ENCODE data around the gene GLYR1. TPM values are rescaled to one million over a fixed set of nuclear protein-coding genes. Genes with fewer than 3 reads are reported as not detected.

Gene GLYR1
- total RNA-seq, 1 experiment from 2014 or later: 30.6 TPM

DNA sequence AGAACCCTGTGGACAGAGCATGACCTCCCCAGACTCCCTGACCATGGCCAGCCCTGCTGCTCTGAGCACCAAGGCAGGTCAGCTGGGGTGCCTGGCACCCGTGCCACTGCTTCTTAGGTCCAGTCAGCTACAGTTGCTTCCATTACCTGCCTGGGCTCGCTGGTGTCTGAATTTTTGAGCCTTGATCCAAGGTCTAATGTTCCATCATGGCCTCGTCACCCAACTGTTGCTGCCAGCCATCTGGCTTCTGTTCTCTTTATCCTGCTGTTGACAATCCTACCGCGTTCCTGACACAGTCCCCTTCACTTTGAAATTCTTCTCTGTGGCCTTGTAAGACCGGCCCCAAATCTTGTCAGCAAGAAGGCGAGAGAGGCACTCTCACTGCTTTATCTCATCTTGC is 16.7 kb downstream of the GLYR1 start:
- Histone ChIP-seq H2AFZ (ENCODE audit: low read length) (no peak overlapping the region), H3K9me3 (ENCODE audit: low read length) (no peaks in the 10 kb centered on the region), H3K9ac (ENCODE audit: low read length) (no peak overlapping the region), H4K20me1 (ENCODE audit: low read length) (no peaks in the 10 kb centered on the region), H3K36me3 (ENCODE audit: low read depth, low read length) (peaks cover 22% of the 10 kb centered on the region; the same call in 1 of the 2 replicates), H3K27me3 (ENCODE audit: low read length) (no peaks in the 10 kb centered on the region), H3F3A (ENCODE audit: low read length, unreplicated experiment) (no peaks in the 10 kb centered on the region), H3K4me1 (ENCODE audit: insufficient read depth, low read length) (no peaks in the 10 kb centered on the region), H3K4me3 (ENCODE audit: low read length) (no peak overlapping the region), H3K27ac (ENCODE audit: low read length) (no peak overlapping the region), H3K79me2 (ENCODE audit: low read length) (0 out of 2 replicates have a peak, but pooled peaks cover 9% of the 10 kb centered on the region), H3K4me2 (ENCODE audit: low read length) (no peak overlapping the region), H3K9me2 (replicated peaks; ENCODE audit: low read length) (no peaks in the 10 kb centered on the region)
- ChIA-PET CTCF (no interaction called here), POLR2A (ENCODE audit: unreplicated experiment) (no interaction called here)
- TF ChIP-seq EZH2phosphoT487 (IDR thresholded peaks at IDR 0.05; ENCODE audit: borderline replicate concordance, low read length) (no peak), EZH2 (IDR thresholded peaks at IDR 0.05; ENCODE audit: low read length, unreplicated experiment) (no peak)
- TF ChIP-seq, protein P1, sequence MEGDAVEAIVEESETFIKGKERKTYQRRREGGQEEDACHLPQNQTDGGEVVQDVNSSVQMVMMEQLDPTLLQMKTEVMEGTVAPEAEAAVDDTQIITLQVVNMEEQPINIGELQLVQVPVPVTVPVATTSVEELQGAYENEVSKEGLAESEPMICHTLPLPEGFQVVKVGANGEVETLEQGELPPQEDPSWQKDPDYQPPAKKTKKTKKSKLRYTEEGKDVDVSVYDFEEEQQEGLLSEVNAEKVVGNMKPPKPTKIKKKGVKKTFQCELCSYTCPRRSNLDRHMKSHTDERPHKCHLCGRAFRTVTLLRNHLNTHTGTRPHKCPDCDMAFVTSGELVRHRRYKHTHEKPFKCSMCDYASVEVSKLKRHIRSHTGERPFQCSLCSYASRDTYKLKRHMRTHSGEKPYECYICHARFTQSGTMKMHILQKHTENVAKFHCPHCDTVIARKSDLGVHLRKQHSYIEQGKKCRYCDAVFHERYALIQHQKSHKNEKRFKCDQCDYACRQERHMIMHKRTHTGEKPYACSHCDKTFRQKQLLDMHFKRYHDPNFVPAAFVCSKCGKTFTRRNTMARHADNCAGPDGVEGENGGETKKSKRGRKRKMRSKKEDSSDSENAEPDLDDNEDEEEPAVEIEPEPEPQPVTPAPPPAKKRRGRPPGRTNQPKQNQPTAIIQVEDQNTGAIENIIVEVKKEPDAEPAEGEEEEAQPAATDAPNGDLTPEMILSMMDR (conservative IDR thresholded peaks at IDR 0.05; ENCODE audit: low read depth, low read length): no peak
- intact Hi-C loops (cut with micrococcal nuclease): no loop called here
- no TSS peak for BruUV-seq (replicated peaks)
- no peak for DNase-seq
- no peak for ATAC-seq

DNA sequence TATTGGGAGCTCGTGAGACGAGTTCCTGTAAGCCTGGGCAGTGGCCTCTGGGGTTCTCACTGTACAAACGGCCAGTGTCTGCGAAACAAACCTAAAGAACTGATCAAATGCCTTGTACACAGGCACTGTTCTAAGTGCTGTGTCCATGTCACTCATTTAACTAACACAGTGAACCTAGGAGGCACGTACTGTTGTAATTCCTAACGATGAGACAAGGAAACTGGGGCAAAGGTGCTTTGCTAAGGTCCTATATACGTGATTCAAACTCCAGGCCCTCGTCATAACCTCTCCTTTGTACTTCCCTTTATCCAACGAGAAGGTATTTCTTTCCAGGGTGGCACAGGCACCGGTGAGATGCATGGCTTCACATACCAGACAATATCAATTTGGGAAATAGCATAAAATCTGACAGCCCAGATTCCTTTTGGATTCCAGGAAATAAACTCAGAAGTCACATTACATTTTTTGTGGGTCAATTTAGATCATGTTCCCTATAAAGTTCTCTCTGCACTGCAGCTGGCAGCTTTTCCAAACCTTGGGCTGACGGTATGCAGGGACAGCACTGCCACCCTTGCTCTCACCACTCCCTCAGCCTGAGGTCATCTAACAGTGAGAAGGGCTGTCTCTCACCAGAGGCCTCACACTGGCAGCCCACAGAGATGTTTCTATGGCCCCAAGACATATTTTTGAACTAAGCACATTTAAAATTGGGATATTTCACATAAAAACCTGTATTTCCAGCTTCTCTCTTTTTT is 18.3 kb downstream of the GLYR1 start:
- H3K9me3 ChIP-seq (ENCODE audit: low read length): no peaks in the 10 kb centered on the region
- intact Hi-C loops (cut with micrococcal nuclease): no loop called here
- no peak overlapping the region for H3K9ac ChIP-seq (ENCODE audit: low read length)
- H3K27ac ChIP-seq (ENCODE audit: low read length): no peak overlapping the region
- TF ChIP-seq EZH2phosphoT487 (IDR thresholded peaks at IDR 0.05; ENCODE audit: borderline replicate concordance, low read length) (no peak), EZH2 (IDR thresholded peaks at IDR 0.05; ENCODE audit: low read length, unreplicated experiment) (no peak)
- TF ChIP-seq, protein P1 (conservative IDR thresholded peaks at IDR 0.05; ENCODE audit: low read depth, low read length): no peak
- no peak overlapping the region for H3K4me3 ChIP-seq (ENCODE audit: low read length)
- H4K20me1 ChIP-seq (ENCODE audit: low read length): no peaks in the 10 kb centered on the region
- no peaks in the 10 kb centered on the region for H3K4me1 ChIP-seq (ENCODE audit: insufficient read depth, low read length)
- H3K79me2 ChIP-seq (ENCODE audit: low read length): no peaks in the 10 kb centered on the region
- ChIA-PET POLR2A (ENCODE audit: unreplicated experiment) (no interaction called here), CTCF (no interaction called here)
- no peaks in the 10 kb centered on the region for H3K9me2 ChIP-seq (replicated peaks; ENCODE audit: low read length)
- H3K36me3 ChIP-seq (ENCODE audit: low read depth, low read length): peaks cover 23% of the 10 kb centered on the region; the same call in 1 of the 2 replicates
- no peaks in the 10 kb centered on the region for H3K27me3 ChIP-seq (ENCODE audit: low read length)
- DNase-seq: no peak
- no peak overlapping the region for H2AFZ ChIP-seq (ENCODE audit: low read length)
- no peaks in the 10 kb centered on the region for H3F3A ChIP-seq (ENCODE audit: low read length, unreplicated experiment)
- no peak for ATAC-seq
- BruUV-seq (replicated peaks): no TSS peak
- H3K4me2 ChIP-seq (ENCODE audit: low read length): no peak overlapping the region

DNA sequence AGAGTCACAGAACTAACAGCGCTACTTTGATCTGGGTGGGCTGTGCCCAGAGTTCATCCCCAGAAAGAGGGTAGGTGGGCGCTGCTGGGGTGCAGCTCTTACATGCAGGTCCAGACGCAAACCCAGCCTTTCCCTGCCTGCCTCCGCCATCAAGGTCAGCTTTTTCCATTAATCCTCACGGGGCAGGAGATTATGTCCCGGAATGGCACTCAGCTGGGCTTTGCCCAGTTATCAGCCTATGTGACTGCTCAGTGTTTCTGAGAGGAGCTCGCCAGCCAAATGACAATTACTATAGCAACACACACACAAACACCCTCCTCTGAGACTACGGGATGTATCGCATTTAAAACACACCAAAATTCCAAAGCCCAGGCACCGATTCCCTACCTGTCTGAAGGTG is 20.1 kb downstream of the GLYR1 start:
- Histone ChIP-seq H3K9me3 (ENCODE audit: low read length) (no peaks in the 10 kb centered on the region), H3K4me3 (ENCODE audit: low read length) (no peak overlapping the region), H3K9me2 (replicated peaks; ENCODE audit: low read length) (no peaks in the 10 kb centered on the region), H3K4me2 (ENCODE audit: low read length) (no peak overlapping the region), H3F3A (ENCODE audit: low read length, unreplicated experiment) (no peaks in the 10 kb centered on the region), H3K79me2 (ENCODE audit: low read length) (no peaks in the 10 kb centered on the region), H3K27ac (ENCODE audit: low read length) (no peak overlapping the region), H3K9ac (ENCODE audit: low read length) (no peak overlapping the region), H3K4me1 (ENCODE audit: insufficient read depth, low read length) (no peaks in the 10 kb centered on the region), H3K36me3 (ENCODE audit: low read depth, low read length) (peaks cover 26% of the 10 kb centered on the region; the same call in 1 of the 2 replicates), H2AFZ (ENCODE audit: low read length) (no peak overlapping the region), H4K20me1 (ENCODE audit: low read length) (no peaks in the 10 kb centered on the region), H3K27me3 (ENCODE audit: low read length) (no peaks in the 10 kb centered on the region)
- CTCF ChIA-PET: no interaction called here
- intact Hi-C loops (cut with micrococcal nuclease): no loop called here
- ATAC-seq: no peak
- POLR2A ChIA-PET (ENCODE audit: unreplicated experiment): no interaction called here
- no TSS peak for BruUV-seq (replicated peaks)
- DNase-seq: no peak
- TF ChIP-seq EZH2phosphoT487 (IDR thresholded peaks at IDR 0.05; ENCODE audit: borderline replicate concordance, low read length): no peak
- TF ChIP-seq, protein P1 (conservative IDR thresholded peaks at IDR 0.05; ENCODE audit: low read depth, low read length): no peak
- TF ChIP-seq EZH2 (IDR thresholded peaks at IDR 0.05; ENCODE audit: low read length, unreplicated experiment): no peak

Measured in PC-3 (cell line).